ENCODE measurements around the gene SMC3.
"Not testable (repeated sequence)": the region's sequence is repeated elsewhere in the genome, so short reads cannot be mapped to it uniquely, and the experiment has no call there.

Gene SMC3

GRCh38 chr10:110628161-110628560, 60.7 kb downstream of the SMC3 start:
- no peak for DNase-seq

DNA sequence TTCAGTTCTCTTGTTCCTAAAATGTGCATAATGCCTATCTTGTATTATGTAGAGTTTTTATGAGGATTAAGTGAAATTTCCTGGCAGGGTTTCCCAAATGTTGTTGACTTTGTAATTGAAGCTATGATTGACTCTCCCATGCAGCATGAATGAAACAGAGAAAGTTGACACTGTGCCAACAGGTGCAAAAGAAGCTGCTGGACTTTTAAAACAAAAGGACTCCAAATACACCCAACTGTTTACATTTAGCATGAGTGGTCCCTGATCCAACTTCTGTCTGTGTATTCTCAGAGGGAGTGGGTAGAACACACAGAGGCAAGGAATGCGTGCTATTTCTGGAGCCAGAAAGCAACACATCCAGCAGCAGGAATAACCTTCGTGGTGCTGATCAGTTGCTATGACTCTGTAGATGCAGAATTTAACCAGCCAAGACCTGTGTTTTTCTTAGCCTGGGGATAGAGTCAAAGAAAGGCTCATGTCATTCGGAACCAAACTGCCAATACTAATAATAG, 62.2 kb downstream of the SMC3 start:
- peak; percentile 87 for DNase-seq

DNA sequence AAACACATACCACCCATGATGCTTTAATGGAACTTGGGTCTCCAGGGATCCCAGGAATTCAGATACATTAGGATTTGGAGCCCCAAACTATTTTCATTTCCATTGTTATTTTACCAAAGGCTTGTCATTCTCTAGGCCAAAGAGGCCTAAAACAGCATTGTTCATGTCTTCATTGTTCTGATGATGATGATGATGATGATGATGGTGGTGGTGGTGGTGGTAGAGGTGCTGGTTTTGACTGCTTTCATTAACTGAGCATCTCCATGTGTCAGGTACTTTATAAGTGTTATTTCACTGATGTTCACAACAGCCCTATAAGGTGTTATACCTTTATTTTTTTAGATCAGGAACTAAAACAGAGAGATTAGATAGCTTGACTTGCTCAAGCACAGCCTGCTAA, 64.4 kb downstream of the SMC3 start:
- DNase-seq: no peak

DNA sequence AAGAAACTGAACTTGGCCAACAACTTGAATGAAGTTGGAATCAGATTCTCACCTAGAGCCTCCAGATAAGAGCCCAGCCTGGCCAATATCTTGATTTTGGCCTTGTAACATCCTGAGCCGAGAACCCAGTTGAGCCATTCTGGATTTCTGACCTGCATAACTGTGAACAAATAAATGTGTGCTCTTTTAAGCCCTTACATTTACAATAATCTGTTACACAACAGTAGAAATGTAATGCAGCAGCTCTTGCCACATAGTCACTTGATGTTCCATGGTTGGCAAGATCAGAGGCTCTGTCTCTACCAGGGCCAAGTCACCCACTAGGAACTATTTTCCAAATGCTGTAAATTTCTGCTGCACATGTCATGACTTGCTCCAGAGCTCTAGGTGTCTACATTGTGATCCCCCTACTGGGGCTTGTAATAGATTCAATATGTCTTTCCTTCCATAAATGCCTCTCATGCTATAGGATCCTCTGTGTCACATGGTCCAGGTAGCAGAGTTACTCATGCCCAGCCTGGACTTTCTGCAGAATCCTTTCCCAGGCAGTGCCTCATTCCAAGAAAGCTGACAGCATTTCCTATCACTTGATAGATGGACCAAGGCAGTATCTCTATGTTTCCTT, 65.2 kb downstream of the SMC3 start:
- DNase-seq: no peak

DNA sequence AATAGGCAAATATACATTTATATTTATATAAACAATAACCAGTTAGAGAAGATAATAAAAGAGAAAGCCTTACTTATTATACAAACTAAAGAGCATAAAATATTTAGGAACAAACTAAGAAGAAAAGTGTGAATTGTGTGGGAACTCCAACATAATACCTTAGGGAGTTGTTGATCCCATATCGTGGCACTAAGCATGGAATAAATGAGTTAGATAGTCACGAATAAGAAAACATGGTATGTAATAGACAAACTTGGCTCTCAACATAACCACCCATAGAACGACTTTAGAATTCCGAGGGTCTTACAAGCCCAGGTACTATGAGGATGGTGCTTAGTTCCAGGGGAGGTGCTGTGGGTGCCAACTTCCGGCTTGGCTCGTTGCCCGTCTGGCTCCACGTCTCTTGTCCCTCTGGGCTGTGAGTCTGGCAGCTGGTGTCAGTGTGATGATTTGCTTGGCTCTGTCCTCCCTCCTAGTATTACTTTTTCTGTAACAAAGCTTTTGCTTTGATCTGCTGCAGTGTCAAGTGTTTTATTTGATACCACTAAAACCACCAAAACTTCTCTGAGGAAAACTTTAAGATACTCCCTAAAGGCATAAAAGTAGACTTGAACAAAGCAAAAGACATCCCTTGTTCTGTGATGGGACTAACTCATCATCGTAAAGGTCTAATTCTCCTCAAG, 67.2 kb downstream of the SMC3 start:
- no peak for DNase-seq

DNA sequence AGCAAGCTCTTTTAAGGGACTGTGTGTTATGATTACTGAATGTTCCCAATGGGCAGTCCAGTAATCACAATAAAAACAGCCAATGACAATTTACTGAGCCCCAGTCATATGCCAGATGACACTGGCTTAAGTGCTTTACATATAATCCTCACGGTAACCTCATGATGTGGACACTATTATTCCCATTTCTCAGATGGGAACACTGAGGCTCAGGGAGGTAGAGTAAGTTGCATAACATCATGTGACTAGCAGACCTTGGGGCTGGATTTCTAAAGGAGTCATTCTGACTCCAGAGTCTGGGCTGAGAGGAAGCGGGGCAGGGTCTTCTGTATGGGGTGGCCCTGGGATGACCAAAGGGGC, 69.1 kb downstream of the SMC3 start:
- no peak for DNase-seq

DNA sequence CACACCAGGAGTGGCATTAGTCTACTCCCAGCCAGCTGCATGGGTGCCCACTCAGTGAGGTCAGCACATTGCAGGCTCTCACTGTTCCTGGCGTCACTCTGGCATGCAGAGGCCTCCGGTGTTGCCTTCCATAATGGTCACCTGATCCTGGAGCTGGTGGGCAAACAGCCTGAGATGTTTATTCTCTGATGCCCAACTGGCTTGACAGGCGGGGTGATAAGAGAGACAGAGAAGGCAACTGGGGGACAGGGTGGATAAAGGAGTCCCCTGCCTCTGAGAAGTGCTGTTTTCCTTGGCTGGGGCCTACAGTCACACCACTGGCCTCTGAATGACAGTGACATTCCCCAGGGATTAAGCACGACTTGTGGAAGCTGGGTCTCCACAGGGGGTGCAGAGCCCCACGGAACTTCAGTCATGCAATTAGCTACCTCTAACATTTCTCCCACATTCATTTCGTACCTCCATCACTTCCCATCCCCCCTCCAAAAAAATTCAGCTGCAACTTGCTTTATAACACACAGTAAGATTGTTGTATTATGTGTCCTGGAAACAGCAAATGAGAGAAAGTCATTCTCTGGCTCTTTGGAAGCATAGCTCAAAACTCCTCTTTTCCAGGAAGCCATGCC, 69.5 kb downstream of the SMC3 start:
- DNase-seq: no peak

- no peak for DNase-seq
Measured at GRCh38 chr10:110637558-110638053, 70.1 kb downstream of the SMC3 start.

DNA sequence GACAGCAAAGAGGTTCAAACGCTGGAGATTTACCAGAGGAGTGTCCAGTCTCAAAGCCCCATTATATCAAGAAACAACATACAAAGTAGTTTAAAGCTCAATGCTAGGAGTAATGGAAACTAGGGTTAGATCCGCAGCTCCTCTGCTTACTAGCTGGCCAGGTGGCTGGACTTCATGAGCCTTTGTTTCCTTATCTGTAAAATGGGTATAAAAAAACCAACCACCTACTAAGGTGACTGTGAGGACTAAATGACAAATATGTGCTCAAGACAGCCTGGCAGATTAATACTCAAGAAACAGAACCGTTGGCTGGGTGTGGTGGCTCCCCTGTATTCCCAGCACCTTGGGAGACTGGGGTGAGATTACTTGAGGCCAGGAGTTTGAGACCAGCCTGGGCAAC, 70.8 kb downstream of the SMC3 start:
- DNase-seq: no peak

GRCh38 chr10:110639046-110639445, 71.6 kb downstream of the SMC3 start:
- DNase-seq: not testable (repeated sequence)

DNA sequence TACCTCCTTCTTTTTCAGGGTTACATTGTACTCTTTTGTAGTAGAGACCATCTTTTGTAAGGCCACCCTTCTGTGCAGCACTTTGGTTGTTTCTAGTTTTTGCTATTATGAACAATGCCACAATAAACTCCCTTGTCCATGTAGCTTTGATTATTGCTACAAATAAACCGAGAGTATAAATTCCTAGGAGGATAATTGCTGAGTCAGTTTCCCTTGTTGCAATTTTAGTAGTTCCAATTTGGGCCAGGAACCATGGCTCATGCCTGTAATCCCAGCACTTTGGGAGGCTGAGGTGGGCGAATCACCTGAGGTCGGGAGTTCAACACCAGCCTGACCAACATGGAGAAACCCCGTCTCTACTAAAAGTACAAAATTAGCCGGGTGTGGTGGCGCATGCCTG, 72.4 kb downstream of the SMC3 start:
- not testable (repeated sequence) for DNase-seq

- DNase-seq: peak; percentile 12
Measured at GRCh38 chr10:110641256-110641655, 73.8 kb downstream of the SMC3 start.

DNA sequence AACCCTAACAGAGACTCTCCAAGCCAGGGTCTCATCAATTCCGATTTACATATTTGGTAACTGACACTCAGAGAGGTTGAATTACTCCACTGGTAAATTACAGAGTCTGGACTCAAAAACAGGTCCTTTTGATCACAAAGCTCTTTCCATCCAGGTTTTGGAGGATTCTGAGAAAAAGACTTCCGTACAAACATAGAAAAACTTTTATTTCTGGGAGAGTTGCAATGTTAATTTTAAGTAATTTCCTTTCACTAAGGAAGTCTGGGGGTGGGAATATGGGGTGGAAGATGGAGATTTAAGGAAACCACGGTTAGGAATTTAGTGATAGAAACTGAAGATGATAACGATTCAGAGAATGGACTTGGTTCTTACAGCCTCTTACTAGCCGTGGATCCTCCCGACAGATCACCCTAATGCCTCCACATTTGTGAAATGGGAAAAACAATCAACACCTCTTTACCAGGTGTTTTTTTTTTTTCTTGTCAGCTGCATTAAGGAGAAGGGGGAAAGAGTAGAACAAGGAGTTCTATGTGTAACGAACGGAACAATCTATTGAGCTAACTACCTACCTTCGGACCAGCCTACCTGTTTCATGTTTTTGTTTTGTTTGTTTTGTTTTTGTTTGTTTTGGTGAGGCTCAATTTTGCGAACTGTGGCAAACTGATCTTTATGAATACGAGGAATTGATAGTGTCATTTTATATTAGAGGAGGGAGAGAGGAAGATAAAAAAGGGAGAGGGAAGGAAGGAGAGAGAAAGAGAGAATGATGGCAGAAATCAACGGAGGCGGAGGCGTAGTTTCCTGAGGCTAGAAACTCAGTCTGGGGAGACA, 74.9 kb downstream of the SMC3 start:
- DNase-seq: no peak

GRCh38 chr10:110643035-110643652, 75.6 kb downstream of the SMC3 start:
- DNase-seq: no peak

DNA sequence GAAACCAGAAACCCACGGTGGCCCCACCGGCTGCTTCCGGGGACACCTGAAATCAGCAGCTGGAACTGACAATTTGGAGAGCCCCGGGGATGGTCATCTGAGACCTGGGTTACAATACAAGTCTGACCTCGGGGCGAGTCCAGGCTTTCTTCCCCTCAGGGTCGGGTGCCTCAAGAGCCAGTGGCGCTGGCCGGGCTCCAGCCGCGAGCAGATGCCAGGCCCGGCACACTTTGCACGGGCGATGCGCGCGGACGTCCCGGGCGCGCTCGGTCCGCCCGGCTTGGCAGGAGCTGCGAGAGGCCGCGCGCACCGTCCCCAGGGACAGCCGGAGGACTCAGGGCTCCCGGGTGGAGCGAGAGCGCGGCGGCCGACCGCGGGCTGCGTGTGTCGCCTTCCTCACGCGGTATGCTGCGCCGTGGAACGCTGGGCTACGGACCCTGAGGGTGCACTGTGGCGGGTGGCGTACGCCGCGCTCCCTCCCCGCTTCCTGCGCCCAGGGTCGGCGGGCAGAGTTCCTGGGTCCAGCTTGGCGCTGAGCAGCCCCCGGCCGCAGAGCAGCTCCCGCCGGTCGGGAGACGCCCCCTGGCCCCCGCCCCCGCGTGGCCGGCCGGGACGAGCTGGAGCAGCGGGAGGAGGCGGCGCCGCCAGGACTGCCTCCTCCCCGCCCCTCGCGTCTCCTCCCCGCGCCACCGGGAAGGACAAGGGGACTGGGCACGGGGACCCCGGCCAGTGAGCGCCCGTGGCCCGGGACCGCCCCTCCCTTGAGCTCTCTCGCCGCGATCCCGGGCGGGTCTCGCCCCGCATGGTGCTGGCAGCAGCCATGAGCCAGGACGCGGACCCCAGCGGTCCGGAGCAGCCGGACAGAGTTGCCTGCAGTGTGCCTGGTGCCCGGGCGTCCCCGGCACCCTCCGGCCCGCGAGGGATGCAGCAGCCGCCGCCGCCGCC, 76.4 kb downstream of the SMC3 start, which contains the start of gene RBM20:
Gene RBM20 (plus strand): TSS at position 684 of the 945 bp plus-strand sequence. CDS start 119 bp downstream, at position 803.
- DNase-seq: no peak

GRCh38 chr10:110644598-110645462, 77.3 kb downstream of the SMC3 start:
- DNase-seq: no peak

GRCh38 chr10:110646417-110647135, 79.1 kb downstream of the SMC3 start:
- no peak for DNase-seq

GRCh38 chr10:110647136-110647430, 79.6 kb downstream of the SMC3 start:
- no peak for DNase-seq

DNA sequence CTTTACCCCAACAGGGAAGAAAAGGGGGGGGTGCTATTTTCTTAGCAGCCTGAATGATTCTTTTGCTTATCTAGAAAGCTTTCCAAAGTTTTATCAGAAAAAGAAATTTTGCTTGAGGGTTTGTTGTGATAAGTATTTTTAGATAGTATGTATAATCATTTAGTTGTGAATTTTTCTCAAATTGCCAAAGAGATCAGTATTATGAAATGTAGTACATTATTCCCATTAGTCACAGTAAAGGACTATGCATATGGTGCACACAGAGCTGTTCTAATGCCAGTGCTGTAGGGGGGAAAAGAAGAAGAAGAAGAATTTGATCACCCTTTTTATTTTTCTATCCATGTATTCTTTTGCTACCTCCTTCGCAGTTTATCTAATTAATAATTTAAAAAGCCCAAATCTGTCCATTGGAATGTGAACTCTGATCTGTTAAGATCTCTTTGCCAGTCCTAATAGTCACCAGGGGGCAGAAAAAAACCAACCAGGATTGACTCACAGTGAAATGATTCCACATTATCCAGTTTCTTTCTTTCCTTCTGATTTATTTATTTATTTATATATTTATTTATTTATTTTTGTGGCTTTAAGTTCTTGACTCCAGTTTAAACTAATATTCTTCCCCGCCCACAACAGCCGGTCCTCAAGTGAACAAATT, 81.3 kb downstream of the SMC3 start:
- no peak for DNase-seq
